ENCODE data around the gene VSIG1.

The VSIG1 gene

GRCh38 chrX:108044554-108045256 lies at the start of gene VSIG1:
VSIG1 (plus strand) TSS chrX:108045065; CDS start chrX:108045131, 66 bp downstream.
- no peak for DNase-seq (ENCODE audit: low spot score in 2 of 2)
- no peaks in the 10 kb centered on the region for H3K9me3 Mint-ChIP-seq
- no peak within 1 kb of the TSS for H3K27ac Mint-ChIP-seq
- no peak within 1 kb of the TSS for H3K4me3 Mint-ChIP-seq
- H3K36me3 Mint-ChIP-seq, result no peaks in the 10 kb centered on the region
- ATAC-seq, result no peak
- peaks cover 4% of the 10 kb centered on the region for H3K4me1 Mint-ChIP-seq

GRCh38 chrX:107996124-107996523 lies 48.7 kb upstream of the VSIG1 start:
- no peak overlapping the region for H3K27ac Mint-ChIP-seq
- H3K9me3 Mint-ChIP-seq, result no peaks in the 10 kb centered on the region
- DNase-seq (ENCODE audit: low spot score in 2 of 2) (no peak), ATAC-seq (no peak)
- no peaks in the 10 kb centered on the region for H3K4me1 Mint-ChIP-seq
- no peaks in the 10 kb centered on the region for H3K36me3 Mint-ChIP-seq
- no peak overlapping the region for H3K4me3 Mint-ChIP-seq

- Mint-ChIP-seq H3K36me3 (no peaks in the 10 kb centered on the region), H3K4me3 (no peak overlapping the region), H3K9me3 (no peaks in the 10 kb centered on the region), H3K27ac (no peak overlapping the region), H3K4me1 (no peaks in the 10 kb centered on the region)
- ATAC-seq (no peak), DNase-seq (ENCODE audit: low spot score in 2 of 2) (no peak)
Observed at GRCh38 chrX:108000751-108001150, 44.1 kb upstream of the VSIG1 start.

GRCh38 chrX:108001218-108001814 lies 43.5 kb upstream of the VSIG1 start:
- no peaks in the 10 kb centered on the region for H3K4me1 Mint-ChIP-seq
- H3K27ac Mint-ChIP-seq, result no peak overlapping the region
- H3K9me3 Mint-ChIP-seq, result no peaks in the 10 kb centered on the region
- no peak for DNase-seq (ENCODE audit: low spot score in 2 of 2)
- ATAC-seq, result peak; percentile 74
- no peak overlapping the region for H3K4me3 Mint-ChIP-seq
- H3K36me3 Mint-ChIP-seq, result no peaks in the 10 kb centered on the region

- Mint-ChIP-seq H3K27ac (peak overlapping the region; percentile 59), H3K9me3 (peaks cover 2% of the 10 kb centered on the region), H3K36me3 (no peaks in the 10 kb centered on the region), H3K4me3 (peak overlapping the region; percentile 51), H3K4me1 (peaks cover 44% of the 10 kb centered on the region)
- ATAC-seq (peak; percentile 85), DNase-seq (ENCODE audit: low spot score in 2 of 2) (no peak)
Observed at GRCh38 chrX:108018656-108019381, 26.0 kb upstream of the VSIG1 start.

DNA sequence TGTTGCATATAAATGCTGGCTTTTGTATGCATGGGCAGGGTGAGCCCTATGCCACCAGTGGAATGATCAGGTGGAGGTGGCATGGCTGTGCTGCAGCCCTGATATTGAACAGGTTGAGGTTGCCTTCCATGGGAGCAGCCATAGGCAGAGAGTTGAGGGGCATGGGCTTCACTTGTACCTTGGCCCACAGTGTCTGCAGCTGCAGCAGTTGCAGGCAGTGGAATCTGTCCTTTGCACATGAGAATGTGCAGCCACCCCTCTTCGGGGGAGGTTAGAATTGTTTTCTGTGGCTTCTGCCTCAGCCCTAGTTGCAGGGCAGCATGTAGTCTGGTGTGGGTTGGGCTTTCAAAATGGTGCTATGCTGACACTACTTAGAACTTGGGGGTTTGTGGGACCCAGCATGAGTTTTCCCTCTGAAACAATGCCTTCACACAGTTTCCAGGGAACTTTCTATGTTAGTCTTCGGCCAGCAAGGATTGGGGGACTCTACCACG lies 25.4 kb upstream of the VSIG1 start:
- Mint-ChIP-seq H3K36me3 (no peaks in the 10 kb centered on the region), H3K9me3 (peaks cover under 1% of the 10 kb centered on the region), H3K27ac (no peak overlapping the region), H3K4me1 (peaks cover 50% of the 10 kb centered on the region), H3K4me3 (peak overlapping the region; percentile 51)
- ATAC-seq (no peak), DNase-seq (ENCODE audit: low spot score in 2 of 2) (no peak)

DNA sequence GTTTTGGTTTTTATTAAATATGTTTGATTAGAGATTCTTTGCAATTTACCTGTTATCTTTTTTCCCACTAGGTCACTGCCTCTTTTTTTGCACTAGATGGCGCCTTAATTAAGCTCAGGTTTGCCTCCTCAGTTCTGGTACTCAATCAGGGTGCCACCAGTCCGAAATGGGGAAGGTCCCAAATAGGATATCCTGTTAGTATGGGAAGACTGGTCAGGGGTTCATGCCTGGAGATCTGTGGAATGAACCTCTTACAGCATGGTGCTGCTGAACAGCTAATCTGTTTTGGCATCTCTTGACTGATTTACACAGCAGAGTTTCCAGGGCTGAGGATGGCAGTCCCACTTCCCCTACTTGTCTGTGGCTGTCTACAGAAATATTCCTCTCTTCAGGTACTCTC lies 24.2 kb upstream of the VSIG1 start:
- Mint-ChIP-seq H3K36me3 (no peaks in the 10 kb centered on the region), H3K4me1 (peaks cover 57% of the 10 kb centered on the region), H3K9me3 (no peaks in the 10 kb centered on the region), H3K4me3 (peak overlapping the region; percentile 18), H3K27ac (peak overlapping the region; percentile 48)
- DNase-seq (ENCODE audit: low spot score in 2 of 2) (no peak), ATAC-seq (no peak)

- peak overlapping the region; percentile 13 for H3K4me3 Mint-ChIP-seq
- no peaks in the 10 kb centered on the region for H3K36me3 Mint-ChIP-seq
- H3K4me1 Mint-ChIP-seq, result peaks cover 57% of the 10 kb centered on the region
- peak; percentile 89 for ATAC-seq
- no peaks in the 10 kb centered on the region for H3K9me3 Mint-ChIP-seq
- no peak for DNase-seq (ENCODE audit: low spot score in 2 of 2)
- H3K27ac Mint-ChIP-seq, result peak overlapping the region; percentile 58
Observed at GRCh38 chrX:108022491-108023089, 22.3 kb upstream of the VSIG1 start.

GRCh38 chrX:108025376-108025775 lies 19.5 kb upstream of the VSIG1 start:
- no peaks in the 10 kb centered on the region for H3K9me3 Mint-ChIP-seq
- H3K36me3 Mint-ChIP-seq, result no peaks in the 10 kb centered on the region
- H3K27ac Mint-ChIP-seq, result no peak overlapping the region
- peaks cover 50% of the 10 kb centered on the region for H3K4me1 Mint-ChIP-seq
- no peak for ATAC-seq
- H3K4me3 Mint-ChIP-seq, result no peak overlapping the region
- no peak for DNase-seq (ENCODE audit: low spot score in 2 of 2)

DNA sequence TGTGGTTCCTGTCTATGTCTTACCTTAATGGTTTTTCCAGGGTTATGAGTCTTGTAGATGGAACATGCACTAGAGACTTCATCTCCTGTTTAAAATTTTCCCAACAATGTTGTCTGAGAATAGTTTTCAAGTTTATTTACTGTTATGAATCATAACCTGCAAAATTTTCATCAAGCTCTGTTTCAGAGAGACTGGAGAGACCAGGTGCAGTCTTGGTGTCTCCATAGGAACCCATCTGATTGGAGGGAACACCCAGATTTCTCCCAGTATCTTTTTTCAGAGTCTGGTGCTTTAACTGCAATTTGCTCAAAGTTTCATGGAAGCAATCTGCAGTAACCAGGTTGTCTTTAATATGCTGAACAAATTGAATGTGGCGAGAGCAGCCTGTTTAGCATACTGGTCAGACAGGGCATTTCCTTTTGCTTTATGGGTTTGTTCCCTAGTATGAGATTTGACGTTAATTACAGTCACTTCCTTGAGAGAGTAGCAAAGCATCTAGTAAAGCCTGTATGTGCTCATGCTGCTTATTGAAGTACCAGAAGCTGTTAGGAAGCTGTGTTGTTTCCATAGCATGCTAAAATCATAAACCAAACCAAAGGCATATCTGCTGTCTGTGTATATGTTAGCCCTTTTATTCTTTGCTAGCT lies 18.8 kb upstream of the VSIG1 start:
- no peak overlapping the region for H3K4me3 Mint-ChIP-seq
- ATAC-seq (peak; percentile 31), DNase-seq (ENCODE audit: low spot score in 2 of 2) (no peak)
- no peaks in the 10 kb centered on the region for H3K36me3 Mint-ChIP-seq
- H3K27ac Mint-ChIP-seq, result no peak overlapping the region
- H3K4me1 Mint-ChIP-seq, result peaks cover 53% of the 10 kb centered on the region
- H3K9me3 Mint-ChIP-seq, result no peaks in the 10 kb centered on the region

DNA sequence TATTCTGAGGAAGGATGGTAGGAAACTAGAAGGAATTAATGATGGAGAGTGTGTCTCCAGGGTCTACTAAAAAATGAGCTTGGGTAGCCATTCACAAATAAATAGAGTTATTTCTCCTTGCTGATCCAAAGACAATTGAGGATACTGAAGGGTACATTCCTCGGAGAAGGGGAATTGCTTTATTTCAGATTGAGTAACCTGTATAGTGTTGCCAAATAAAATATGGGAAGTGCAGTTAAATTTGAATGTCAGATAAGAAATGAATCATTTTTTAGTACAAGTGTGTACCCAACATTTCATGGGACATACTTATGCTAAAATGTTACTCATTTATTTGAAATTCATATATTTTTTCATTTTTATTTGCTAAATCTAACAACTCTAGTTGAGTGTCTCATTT lies 16.0 kb upstream of the VSIG1 start:
- Mint-ChIP-seq H3K4me1 (peaks cover 39% of the 10 kb centered on the region), H3K36me3 (no peaks in the 10 kb centered on the region), H3K27ac (no peak overlapping the region), H3K4me3 (no peak overlapping the region), H3K9me3 (no peaks in the 10 kb centered on the region)
- ATAC-seq, result no peak
- no peak for DNase-seq (ENCODE audit: low spot score in 2 of 2)

DNA sequence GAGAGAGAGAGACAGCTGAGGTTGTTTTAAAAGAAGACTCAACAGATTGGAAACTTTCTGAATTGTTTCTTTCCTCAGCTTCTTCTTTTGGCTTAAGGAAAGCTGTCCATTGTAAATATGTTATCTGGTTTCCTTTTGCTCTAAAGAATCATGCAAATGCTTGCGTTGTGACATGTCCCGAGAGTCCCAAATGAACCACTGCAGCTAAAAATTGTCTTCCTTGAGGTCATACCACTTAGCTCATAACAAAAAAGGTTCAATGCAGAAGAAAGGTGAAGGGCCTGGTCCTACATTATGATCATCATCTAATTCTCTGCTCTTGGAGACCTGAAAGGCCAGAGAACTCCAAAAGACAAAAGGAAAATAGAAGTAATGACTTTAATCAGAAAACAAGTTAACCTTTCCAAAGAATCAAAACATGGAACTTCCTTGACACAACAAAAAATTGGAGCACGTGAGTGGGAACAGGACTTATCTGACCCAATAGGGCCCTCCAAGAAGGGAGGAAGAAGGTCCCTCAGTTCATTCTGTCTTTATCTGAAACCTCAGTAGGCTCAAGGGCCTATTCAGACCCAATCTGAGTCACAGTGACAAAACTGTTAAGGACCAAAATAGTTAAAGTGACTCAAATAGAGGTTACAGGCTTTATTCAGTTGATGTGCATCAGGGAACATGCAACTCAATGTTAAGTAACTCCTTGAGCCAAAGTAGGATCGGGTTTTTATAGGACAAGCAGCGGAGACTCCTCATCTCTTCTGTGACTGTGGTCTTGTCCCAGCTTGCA lies 14.7 kb upstream of the VSIG1 start:
- Mint-ChIP-seq H3K4me1 (peaks cover 27% of the 10 kb centered on the region), H3K4me3 (peak overlapping the region; percentile 22), H3K9me3 (no peaks in the 10 kb centered on the region), H3K27ac (peak overlapping the region; percentile 82), H3K36me3 (no peaks in the 10 kb centered on the region)
- ATAC-seq (peak; percentile 85), DNase-seq (ENCODE audit: low spot score in 2 of 2) (no peak)

- no peaks in the 10 kb centered on the region for H3K9me3 Mint-ChIP-seq
- H3K4me3 Mint-ChIP-seq, result no peak overlapping the region
- no peak for ATAC-seq
- H3K27ac Mint-ChIP-seq, result no peak overlapping the region
- H3K4me1 Mint-ChIP-seq, result peaks cover 33% of the 10 kb centered on the region
- no peak for DNase-seq (ENCODE audit: low spot score in 2 of 2)
- H3K36me3 Mint-ChIP-seq, result no peaks in the 10 kb centered on the region
Observed at GRCh38 chrX:108032944-108033343, 11.9 kb upstream of the VSIG1 start.

GRCh38 chrX:108033890-108034289 lies 11.0 kb upstream of the VSIG1 start:
- H3K9me3 Mint-ChIP-seq, result no peaks in the 10 kb centered on the region
- no peak overlapping the region for H3K4me3 Mint-ChIP-seq
- peaks cover 26% of the 10 kb centered on the region for H3K4me1 Mint-ChIP-seq
- no peak overlapping the region for H3K27ac Mint-ChIP-seq
- no peaks in the 10 kb centered on the region for H3K36me3 Mint-ChIP-seq
- DNase-seq (ENCODE audit: low spot score in 2 of 2) (no peak), ATAC-seq (no peak)
